Loucy (cell line): ENCODE results near the gene NLGN2.

Experiments used
- CTCF ChIP-seq: fragments of 200-600 bp; sonication (generic); conservative IDR thresholded peaks from 2 replicates; pipeline ENCODE4 v1.5.1; 2014; ENCODE audit warnings: mild to moderate bottlenecking, antibody characterized with exemption, low read length
- EZH2phosphoT487 ChIP-seq: fragments of 200-600 bp; IDR thresholded peaks from 2 replicates; pipeline ENCODE4 v1.6.1; 2018; ENCODE audit warnings: antibody characterized with exemption, mild to moderate bottlenecking, moderate library complexity, borderline replicate concordance

- no peak for TF ChIP-seq CTCF
- no peak for TF ChIP-seq EZH2phosphoT487
These were observed 33.3 kb upstream of the NLGN2 start for GRCh38 chr17:7374353-7374752.
